Measurements from ENCODE around the gene ZNF74.
"Not testable (repeated sequence)": the region's sequence is repeated elsewhere in the genome, so short reads cannot be mapped to it uniquely, and the experiment has no call there.

- TF ChIP-seq, protein P1, sequence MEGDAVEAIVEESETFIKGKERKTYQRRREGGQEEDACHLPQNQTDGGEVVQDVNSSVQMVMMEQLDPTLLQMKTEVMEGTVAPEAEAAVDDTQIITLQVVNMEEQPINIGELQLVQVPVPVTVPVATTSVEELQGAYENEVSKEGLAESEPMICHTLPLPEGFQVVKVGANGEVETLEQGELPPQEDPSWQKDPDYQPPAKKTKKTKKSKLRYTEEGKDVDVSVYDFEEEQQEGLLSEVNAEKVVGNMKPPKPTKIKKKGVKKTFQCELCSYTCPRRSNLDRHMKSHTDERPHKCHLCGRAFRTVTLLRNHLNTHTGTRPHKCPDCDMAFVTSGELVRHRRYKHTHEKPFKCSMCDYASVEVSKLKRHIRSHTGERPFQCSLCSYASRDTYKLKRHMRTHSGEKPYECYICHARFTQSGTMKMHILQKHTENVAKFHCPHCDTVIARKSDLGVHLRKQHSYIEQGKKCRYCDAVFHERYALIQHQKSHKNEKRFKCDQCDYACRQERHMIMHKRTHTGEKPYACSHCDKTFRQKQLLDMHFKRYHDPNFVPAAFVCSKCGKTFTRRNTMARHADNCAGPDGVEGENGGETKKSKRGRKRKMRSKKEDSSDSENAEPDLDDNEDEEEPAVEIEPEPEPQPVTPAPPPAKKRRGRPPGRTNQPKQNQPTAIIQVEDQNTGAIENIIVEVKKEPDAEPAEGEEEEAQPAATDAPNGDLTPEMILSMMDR (IDR thresholded peaks at IDR 0.05; ENCODE audit: low read depth, low read length) = not testable (repeated sequence)
- TF ChIP-seq POLR2A (IDR thresholded peaks at IDR 0.05; ENCODE audit: extremely low read depth, insufficient read length); MYC (IDR thresholded peaks at IDR 0.05; ENCODE audit: low read depth, low read length); MAX (IDR thresholded peaks at IDR 0.05; ENCODE audit: low read depth, low read length): not testable (repeated sequence)
Measured at GRCh38 chr22:20360866-20361751, 32.8 kb upstream of the ZNF74 start.
